Measurements from ENCODE around the gene MYBBP1A.

MYBBP1A gene

DNA sequence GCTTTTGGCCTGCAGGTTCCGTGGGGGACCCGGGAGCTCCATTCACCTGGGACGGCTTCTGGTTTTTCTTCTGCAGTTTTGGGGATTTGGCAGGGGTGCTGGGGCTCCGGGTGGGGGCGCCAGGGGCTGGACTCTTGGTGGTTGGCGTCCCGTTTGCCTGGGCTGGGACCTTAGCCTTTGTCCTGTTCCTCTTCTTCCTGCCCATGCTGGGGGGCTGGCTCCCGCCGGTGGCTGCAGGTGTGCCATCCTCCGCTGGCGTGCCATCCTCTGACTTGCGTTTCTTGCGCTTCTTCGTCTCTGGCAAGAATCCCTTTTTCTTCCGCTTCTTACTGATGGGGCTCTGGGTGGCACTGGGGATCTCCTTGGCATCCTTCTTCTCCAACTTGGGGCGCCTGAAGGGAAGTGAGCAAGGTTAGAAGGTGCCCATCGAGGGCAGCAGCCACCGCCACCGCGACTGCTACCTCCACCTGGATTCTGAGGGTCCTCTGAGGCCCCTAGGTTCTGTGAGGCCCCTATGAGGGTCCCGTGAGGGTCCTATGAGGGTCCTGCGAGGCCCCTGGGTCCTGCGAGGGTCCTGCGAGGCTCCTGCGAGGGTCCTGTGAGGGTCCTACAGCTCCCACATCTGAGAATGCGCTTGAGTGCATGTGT is 15.5 kb downstream of the MYBBP1A start:
- Histone ChIP-seq H3K4me1 (ENCODE audit: control insufficient read depth, insufficient read depth, low read depth, low read length) (peaks cover 19% of the 10 kb centered on the region), H3K23ac (ENCODE audit: low read length in 2 of 2) (no peak overlapping the region), H2BK15ac (ENCODE audit: low read depth, poor library complexity, severe bottlenecking) (no peak overlapping the region), H3K4ac (ENCODE audit: low read depth in 1 of 2, low read length in 2 of 2) (no peak overlapping the region), H3K27me3 (ENCODE audit: control insufficient read depth in 1 of 2, insufficient read depth in 1 of 2, low read length in 2 of 2) (no peaks in the 10 kb centered on the region), H4K91ac (ENCODE audit: low read length) (no peak overlapping the region), H3K27ac (ENCODE audit: low read length, poor library complexity, severe bottlenecking) (no peak overlapping the region), H2BK5ac (ENCODE audit: low read depth, low read length, poor library complexity, severe bottlenecking) (no peak overlapping the region), H3K36me3 (ENCODE audit: control insufficient read depth in 1 of 2, insufficient read depth in 2 of 2, low read depth in 1 of 2, low read length in 2 of 2) (peaks cover 58 to 81% of the 10 kb centered on the region in 2 experiments), H3K9me3 (ENCODE audit: control insufficient read depth, low read length) (no peaks in the 10 kb centered on the region), H4K8ac (ENCODE audit: low read length) (no peak overlapping the region), H3K9ac (ENCODE audit: low read length) (no peak overlapping the region), H3K4me3 (ENCODE audit: insufficient read depth in 1 of 2, low read depth in 1 of 2, low read length in 2 of 2) (no peak overlapping the region), H2BK12ac (ENCODE audit: low read length in 2 of 2) (no peak overlapping the region), H2AK5ac (ENCODE audit: low read length, severe bottlenecking) (no peak overlapping the region), H3K14ac (ENCODE audit: low read length in 2 of 2) (no peak overlapping the region), H2AFZ (ENCODE audit: low read depth, low read length) (no peak overlapping the region), H3K18ac (ENCODE audit: low read depth in 1 of 2, low read length in 2 of 2) (no peak overlapping the region), H3K79me1 (replicated peaks; ENCODE audit: low read length, poor library complexity, severe bottlenecking) (peaks cover 1% of the 10 kb centered on the region), H3K4me2 (ENCODE audit: low read length, poor library complexity, severe bottlenecking) (no peak overlapping the region), H2BK120ac (ENCODE audit: low read depth, low read length) (no peak overlapping the region)
- 97% methylated on average over 26 of the region's 26 CpGs for WGBS
- no peak for DNase-seq

DNA sequence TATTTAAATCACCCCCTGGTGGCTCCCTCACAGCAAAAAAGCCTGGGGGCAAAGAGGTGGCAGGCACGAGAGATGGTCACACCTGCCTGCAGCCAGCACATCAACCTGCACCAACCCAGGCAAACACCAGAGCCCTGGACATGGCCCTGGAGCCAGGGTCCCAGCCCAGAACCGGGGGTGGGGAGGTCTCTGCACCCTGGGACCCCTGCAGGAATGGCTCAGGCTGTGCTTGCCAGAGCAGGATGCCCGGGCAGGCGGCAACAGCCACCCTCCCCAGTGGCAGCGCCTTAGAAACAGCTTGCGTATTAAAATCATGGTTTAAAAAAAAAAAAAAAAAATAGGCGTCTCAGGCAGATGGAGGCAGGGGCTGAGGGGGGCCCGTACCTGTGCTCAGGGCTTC is 16.2 kb downstream of the MYBBP1A start:
- no peak overlapping the region for H3K4me2 ChIP-seq (ENCODE audit: low read length, poor library complexity, severe bottlenecking)
- H3K4ac ChIP-seq (ENCODE audit: low read depth in 1 of 2, low read length in 2 of 2), result no peak overlapping the region
- no peak overlapping the region for H4K8ac ChIP-seq (ENCODE audit: low read length)
- H3K79me1 ChIP-seq (replicated peaks; ENCODE audit: low read length, poor library complexity, severe bottlenecking), result peaks cover 1% of the 10 kb centered on the region
- H2AFZ ChIP-seq (ENCODE audit: low read depth, low read length), result no peak overlapping the region
- no peak overlapping the region for H2BK5ac ChIP-seq (ENCODE audit: low read depth, low read length, poor library complexity, severe bottlenecking)
- DNase-seq, result no peak
- no peak overlapping the region for H3K23ac ChIP-seq (ENCODE audit: low read length in 2 of 2)
- H4K91ac ChIP-seq (ENCODE audit: low read length), result no peak overlapping the region
- peaks cover 54 to 77% of the 10 kb centered on the region in 2 experiments for H3K36me3 ChIP-seq (ENCODE audit: control insufficient read depth in 1 of 2, insufficient read depth in 2 of 2, low read depth in 1 of 2, low read length in 2 of 2)
- no peak overlapping the region for H3K27ac ChIP-seq (ENCODE audit: low read length, poor library complexity, severe bottlenecking)
- H3K9me3 ChIP-seq (ENCODE audit: control insufficient read depth, low read length), result no peaks in the 10 kb centered on the region
- no peak overlapping the region for H2BK15ac ChIP-seq (ENCODE audit: low read depth, poor library complexity, severe bottlenecking)
- 91% methylated on average over 8 of the region's 8 CpGs for WGBS
- no peak overlapping the region for H2AK5ac ChIP-seq (ENCODE audit: low read length, severe bottlenecking)
- no peak overlapping the region for H3K14ac ChIP-seq (ENCODE audit: low read length in 2 of 2)
- H3K9ac ChIP-seq (ENCODE audit: low read length), result no peak overlapping the region
- H2BK12ac ChIP-seq (ENCODE audit: low read length in 2 of 2), result no peak overlapping the region
- H3K27me3 ChIP-seq (ENCODE audit: control insufficient read depth in 1 of 2, insufficient read depth in 1 of 2, low read length in 2 of 2), result no peaks in the 10 kb centered on the region
- no peak overlapping the region for H3K18ac ChIP-seq (ENCODE audit: low read depth in 1 of 2, low read length in 2 of 2)
- H2BK120ac ChIP-seq (ENCODE audit: low read depth, low read length), result no peak overlapping the region
- no peak overlapping the region for H3K4me3 ChIP-seq (ENCODE audit: insufficient read depth in 1 of 2, low read depth in 1 of 2, low read length in 2 of 2)
- peaks cover 23% of the 10 kb centered on the region for H3K4me1 ChIP-seq (ENCODE audit: control insufficient read depth, insufficient read depth, low read depth, low read length)

- Histone ChIP-seq H2BK15ac (ENCODE audit: low read depth, poor library complexity, severe bottlenecking) (no peak overlapping the region), H2BK120ac (ENCODE audit: low read depth, low read length) (no peak overlapping the region), H3K27ac (ENCODE audit: low read length, poor library complexity, severe bottlenecking) (no peak overlapping the region), H3K4me2 (ENCODE audit: low read length, poor library complexity, severe bottlenecking) (no peak overlapping the region), H3K4me1 (ENCODE audit: control insufficient read depth, insufficient read depth, low read depth, low read length) (peaks cover 26% of the 10 kb centered on the region), H3K9ac (ENCODE audit: low read length) (no peak overlapping the region), H3K36me3 (ENCODE audit: control insufficient read depth in 1 of 2, insufficient read depth in 2 of 2, low read depth in 1 of 2, low read length in 2 of 2) (peaks cover 48 to 73% of the 10 kb centered on the region in 2 experiments), H2AFZ (ENCODE audit: low read depth, low read length) (no peak overlapping the region), H3K79me1 (replicated peaks; ENCODE audit: low read length, poor library complexity, severe bottlenecking) (no peaks in the 10 kb centered on the region), H2BK5ac (ENCODE audit: low read depth, low read length, poor library complexity, severe bottlenecking) (no peak overlapping the region), H3K14ac (ENCODE audit: low read length in 2 of 2) (no peak overlapping the region), H3K4me3 (ENCODE audit: insufficient read depth in 1 of 2, low read depth in 1 of 2, low read length in 2 of 2) (no peak overlapping the region), H2AK5ac (ENCODE audit: low read length, severe bottlenecking) (no peak overlapping the region), H4K91ac (ENCODE audit: low read length) (no peak overlapping the region), H4K8ac (ENCODE audit: low read length) (no peak overlapping the region), H3K23ac (ENCODE audit: low read length in 2 of 2) (no peak overlapping the region), H3K18ac (ENCODE audit: low read depth in 1 of 2, low read length in 2 of 2) (no peak overlapping the region), H3K4ac (ENCODE audit: low read depth in 1 of 2, low read length in 2 of 2) (no peak overlapping the region), H2BK12ac (ENCODE audit: low read length in 2 of 2) (no peak overlapping the region), H3K9me3 (ENCODE audit: control insufficient read depth, low read length) (no peaks in the 10 kb centered on the region), H3K27me3 (ENCODE audit: control insufficient read depth in 1 of 2, insufficient read depth in 1 of 2, low read length in 2 of 2) (no peaks in the 10 kb centered on the region)
- WGBS, result 94% methylated on average over 10 of the region's 13 CpGs
- no peak for DNase-seq
These were observed 16.8 kb downstream of the MYBBP1A start for GRCh38 chr17:4538236-4539002.

GRCh38 chr17:4537451-4538235 is 17.5 kb downstream of the MYBBP1A start:
- Histone ChIP-seq H3K9ac (ENCODE audit: low read length) (peak overlapping the region; percentile 57), H3K4me2 (ENCODE audit: low read length, poor library complexity, severe bottlenecking) (no peak overlapping the region), H3K36me3 (ENCODE audit: control insufficient read depth in 1 of 2, insufficient read depth in 2 of 2, low read depth in 1 of 2, low read length in 2 of 2) (peaks cover 40 to 73% of the 10 kb centered on the region in 2 experiments), H3K23ac (ENCODE audit: low read length in 2 of 2) (no peak overlapping the region), H2BK120ac (ENCODE audit: low read depth, low read length) (no peak overlapping the region), H2BK12ac (ENCODE audit: low read length in 2 of 2) (no peak overlapping the region), H3K18ac (ENCODE audit: low read depth in 1 of 2, low read length in 2 of 2) (no peak overlapping the region), H3K79me1 (replicated peaks; ENCODE audit: low read length, poor library complexity, severe bottlenecking) (no peaks in the 10 kb centered on the region), H3K4ac (ENCODE audit: low read depth in 1 of 2, low read length in 2 of 2) (no peak overlapping the region), H3K27ac (ENCODE audit: low read length, poor library complexity, severe bottlenecking) (no peak overlapping the region), H2BK5ac (ENCODE audit: low read depth, low read length, poor library complexity, severe bottlenecking) (no peak overlapping the region), H3K9me3 (ENCODE audit: control insufficient read depth, low read length) (no peaks in the 10 kb centered on the region), H3K14ac (ENCODE audit: low read length in 2 of 2) (no peak overlapping the region), H4K91ac (ENCODE audit: low read length) (no peak overlapping the region), H2AK5ac (ENCODE audit: low read length, severe bottlenecking) (no peak overlapping the region), H3K4me3 (ENCODE audit: insufficient read depth in 1 of 2, low read depth in 1 of 2, low read length in 2 of 2) (peak overlapping the region in 1 of 2 experiments; percentile 49), H3K4me1 (ENCODE audit: control insufficient read depth, insufficient read depth, low read depth, low read length) (peaks cover 26% of the 10 kb centered on the region), H2BK15ac (ENCODE audit: low read depth, poor library complexity, severe bottlenecking) (no peak overlapping the region), H3K27me3 (ENCODE audit: control insufficient read depth in 1 of 2, insufficient read depth in 1 of 2, low read length in 2 of 2) (no peaks in the 10 kb centered on the region), H2AFZ (ENCODE audit: low read depth, low read length) (no peak overlapping the region), H4K8ac (ENCODE audit: low read length) (no peak overlapping the region)
- 97% methylated on average over 19 of the region's 19 CpGs for WGBS
- DNase-seq, result no peak
